GM19452 (cell line): ENCODE measurements around the gene LRRK1.

Source experiments
- ATAC-seq: cut with Tn5 transposase; IDR thresholded peaks from one replicate; pipeline ENCODE4 v1.9.1; 2021; ENCODE audit not compliant: unreplicated experiment

The LRRK1 gene

DNA sequence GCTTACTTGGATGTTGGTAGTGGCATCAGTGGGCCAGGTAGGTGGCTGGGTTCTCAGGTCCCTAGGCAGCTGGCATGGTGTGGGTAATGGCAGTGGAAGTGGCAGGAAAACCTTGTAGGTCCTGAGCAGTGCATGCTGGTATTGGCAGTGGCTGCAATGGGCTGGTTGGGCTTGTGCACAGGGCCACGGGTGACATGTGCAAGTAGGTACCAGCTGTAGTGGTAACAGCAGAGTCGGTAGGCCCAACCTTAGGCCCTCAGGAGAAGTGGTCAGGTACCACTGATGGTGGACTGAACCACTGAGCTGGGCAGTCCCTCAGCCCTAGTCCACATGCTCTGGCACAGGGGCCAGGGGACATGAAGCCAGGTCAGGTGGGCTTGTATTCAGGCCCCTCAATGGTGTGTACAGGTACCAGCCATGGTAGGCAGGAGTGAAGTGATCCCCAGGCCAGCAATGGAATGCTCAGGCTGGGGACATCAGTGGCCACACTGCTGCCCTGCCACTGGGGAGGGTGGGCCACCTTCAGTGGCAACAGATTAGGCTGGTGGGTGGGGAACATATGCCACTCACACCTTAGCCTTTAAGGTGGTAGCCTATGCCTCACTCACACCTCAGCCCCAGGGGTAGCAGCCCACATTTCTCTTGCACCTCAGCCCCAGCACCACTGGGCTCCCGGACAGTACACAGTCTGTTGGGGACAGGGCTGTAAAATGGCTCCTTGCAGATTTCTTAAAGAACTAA is 118.1 kb downstream of the LRRK1 start:
- ATAC-seq, result no peak

DNA sequence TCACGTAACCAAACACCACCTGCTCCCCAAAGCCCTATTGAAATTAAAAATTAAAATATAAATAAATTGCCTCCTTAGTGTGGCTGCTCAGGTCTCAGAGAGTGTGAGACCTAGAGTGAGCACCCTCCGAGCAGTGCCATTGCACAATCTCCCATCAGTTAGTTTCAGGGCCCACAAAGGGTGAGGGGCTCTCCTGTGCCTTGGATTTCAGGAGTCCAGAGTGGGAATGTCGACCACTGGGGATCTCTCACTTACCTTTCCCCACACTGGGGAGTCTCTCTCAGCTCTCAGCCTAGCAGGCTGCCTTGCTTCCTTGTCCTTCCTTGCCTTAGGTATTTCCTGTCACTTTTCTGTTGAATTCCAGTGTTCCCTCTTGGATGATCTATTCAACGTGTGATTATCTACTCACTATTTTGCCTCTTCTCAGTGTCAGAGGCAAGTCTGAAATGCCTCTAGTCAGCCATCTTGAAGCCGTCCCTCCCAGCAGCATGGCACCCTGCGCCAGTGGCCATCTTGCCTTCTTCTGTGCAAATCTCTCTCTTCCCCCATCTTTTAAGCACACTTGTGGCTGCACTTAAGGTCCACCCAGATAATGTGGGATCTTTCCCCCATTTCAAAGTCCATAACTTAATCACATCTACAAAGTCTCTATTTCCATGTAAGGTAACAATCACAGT is 119.3 kb downstream of the LRRK1 start:
- ATAC-seq, result no peak

DNA sequence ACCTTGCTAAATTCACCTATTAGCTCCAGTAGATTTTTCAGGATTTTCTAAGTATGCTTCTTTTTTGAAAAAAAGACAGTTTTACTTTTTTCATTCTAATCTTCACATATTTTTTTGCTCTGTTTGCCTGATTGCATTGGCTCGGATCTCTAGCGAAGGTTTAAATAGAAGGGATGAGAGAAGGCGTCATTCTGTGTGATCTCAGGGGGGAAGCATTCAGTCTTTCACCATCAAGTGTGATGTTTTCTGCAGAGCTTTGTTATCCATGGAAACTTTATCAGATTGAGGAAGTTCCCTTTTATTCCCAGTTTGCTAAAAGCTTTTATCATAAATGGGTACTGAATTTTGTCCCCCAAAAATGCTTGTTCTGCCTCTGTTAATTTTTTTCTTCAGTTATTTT is 120.3 kb downstream of the LRRK1 start:
- ATAC-seq, result no peak

DNA sequence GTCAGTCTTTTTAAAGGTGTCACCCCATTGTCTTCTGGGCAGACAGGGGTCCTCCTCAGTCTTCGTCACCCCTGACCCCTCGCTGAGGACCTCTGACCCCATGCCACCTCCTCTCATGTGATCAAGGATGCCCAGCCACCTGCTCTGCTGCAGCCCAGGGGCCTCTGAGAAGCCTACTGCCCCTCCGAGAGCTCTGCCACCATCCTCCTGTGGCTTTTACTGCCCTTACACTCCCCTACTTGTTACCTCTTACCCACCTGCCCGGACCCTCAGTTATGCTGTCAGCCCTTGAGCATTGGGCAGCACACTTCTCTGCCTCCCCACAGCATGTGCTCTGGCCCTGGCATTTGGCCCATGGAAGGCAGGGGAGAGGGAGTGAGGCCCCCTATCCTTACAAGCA is 123.2 kb downstream of the LRRK1 start:
- ATAC-seq, result no peak

DNA sequence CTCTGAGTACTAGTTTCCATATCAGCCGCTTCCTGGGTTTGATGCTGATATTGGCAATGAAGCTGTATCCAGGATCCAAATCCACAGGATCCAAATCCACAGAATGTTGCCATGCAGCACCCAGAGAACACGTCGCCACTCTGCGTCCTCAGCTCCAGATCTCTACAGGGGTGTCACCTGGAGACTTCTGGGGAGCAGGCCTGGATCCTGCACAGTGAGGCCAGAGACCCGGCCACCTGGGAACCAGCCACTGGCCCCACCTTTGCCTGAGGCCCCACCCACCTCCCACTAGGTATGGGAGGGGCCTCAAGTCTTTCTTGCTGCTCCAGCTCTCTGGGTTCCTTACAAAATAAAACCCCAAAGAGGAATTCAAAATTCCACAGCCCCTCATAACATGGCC is 123.9 kb downstream of the LRRK1 start:
- no peak for ATAC-seq

DNA sequence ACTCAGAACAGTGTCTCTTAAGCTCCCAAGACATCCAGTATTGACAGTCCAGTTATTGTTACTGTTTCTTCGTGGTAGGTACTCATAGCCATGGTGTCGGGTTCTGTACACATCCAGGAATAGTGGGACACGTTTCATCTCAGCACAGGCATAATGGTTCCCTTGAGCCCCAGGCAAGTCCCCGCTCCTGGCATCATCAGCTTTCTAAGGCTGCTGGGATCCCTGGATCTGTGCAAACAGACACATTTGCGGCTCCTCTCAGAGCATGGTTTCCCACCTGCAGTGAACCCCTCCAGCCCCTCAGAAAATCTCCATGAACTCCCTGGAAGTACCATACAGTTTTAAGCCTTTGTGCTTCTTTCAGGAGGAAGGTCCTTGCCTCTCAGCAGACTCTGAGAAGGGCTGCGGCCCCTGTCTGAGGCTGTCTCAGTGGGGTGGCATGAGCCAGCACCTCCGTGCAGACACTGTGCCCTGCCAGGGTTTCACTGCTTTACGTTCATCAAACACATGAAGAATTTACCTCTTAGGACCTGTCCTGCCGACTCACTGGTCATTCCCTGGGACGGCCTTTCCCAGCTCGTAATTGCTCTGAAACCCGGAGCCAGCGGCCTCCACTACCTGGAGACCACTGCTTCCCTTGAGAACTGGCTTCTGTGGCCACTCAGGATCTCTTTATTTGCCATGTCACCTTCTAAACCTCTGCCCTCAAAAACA is 124.9 kb downstream of the LRRK1 start:
- ATAC-seq, result no peak

DNA sequence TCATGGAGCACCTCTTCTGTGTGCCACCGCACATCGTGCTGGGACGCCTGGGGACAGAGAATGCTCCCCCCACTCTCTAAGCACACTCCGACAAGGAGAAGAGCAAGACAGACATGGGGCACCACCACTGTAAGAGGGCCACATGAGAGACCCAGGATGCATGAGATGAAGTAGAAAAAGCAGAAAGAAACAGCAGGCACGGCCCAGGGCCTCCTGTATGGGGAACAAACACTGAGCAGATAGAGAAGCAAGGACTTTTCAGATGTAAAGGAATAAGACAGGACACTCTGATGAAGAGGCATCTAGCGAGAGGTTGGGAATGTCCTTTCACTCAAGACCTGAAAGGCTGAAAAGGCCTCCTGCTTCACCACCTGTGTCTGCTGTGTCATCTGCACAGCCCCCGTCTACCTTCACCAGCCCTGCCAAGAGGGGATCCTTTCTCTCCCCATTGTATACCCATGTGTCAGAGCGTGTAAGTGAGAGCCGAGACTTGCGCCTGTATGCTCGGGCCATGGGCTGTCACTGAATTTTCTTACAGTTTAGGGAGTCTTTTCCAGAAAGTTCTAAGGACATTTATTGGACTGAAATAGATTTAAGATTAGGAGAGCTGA is 125.6 kb downstream of the LRRK1 start:
- ATAC-seq, result no peak

DNA sequence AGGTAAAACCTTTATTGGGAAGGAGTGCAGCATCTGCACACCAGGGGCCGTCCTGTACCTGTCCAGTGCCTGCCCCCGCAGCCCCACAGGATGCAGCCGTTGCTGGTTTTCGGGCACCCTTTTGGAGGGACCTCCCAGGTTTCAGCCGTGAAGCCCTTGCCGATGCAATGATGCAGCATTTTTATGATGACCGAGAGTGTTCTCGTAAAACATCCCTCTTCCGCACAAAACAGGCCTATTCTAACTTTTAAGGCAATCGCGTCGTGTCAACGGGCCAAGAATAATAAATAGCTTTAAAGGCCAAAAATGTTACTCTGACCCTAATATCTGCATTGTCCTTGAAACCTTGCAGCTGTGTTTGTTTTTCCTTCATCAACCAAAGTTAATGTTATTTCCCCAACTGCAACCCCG is 126.1 kb downstream of the LRRK1 start:
- no peak for ATAC-seq

DNA sequence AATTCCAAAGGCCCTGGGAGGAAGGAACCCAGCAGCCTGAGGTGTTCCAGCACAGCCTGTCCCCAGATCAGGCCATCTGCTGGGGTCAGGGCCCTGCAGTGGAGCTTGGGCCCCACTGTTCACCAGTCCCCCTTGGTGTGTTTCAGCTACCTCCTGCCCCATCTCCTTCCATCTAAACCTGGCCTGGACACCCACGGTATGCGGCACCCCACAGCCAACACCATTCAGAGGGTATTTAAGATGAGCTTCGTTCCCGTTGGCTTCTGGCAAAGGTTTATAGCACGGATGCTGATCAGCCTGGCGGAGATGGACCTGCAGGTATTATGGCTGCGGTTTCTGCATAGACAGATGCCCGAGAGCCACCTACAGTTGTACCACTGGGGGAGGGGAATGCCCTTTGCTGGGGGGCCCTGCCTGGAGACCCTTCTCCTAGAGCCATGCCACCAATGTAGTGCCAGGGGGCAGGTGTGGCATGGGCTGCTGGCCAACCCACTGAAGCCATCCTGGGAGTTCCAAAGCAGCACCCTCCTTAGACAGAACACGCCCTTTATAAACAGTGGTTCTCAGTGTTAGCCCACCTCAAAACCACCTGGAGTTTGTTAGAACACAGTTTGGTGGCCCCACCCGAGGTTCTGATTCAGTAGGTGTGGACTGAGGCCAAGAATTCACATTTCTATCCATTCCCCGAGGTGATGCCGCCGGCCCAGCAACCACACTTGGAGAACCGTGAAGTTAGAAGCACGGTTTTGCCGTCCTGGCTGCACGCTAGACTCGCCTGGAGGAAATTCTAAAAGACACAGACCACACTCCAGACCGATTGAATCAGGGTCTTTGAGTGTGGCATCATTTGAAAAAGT is 126.9 kb downstream of the LRRK1 start:
- no peak for ATAC-seq

DNA sequence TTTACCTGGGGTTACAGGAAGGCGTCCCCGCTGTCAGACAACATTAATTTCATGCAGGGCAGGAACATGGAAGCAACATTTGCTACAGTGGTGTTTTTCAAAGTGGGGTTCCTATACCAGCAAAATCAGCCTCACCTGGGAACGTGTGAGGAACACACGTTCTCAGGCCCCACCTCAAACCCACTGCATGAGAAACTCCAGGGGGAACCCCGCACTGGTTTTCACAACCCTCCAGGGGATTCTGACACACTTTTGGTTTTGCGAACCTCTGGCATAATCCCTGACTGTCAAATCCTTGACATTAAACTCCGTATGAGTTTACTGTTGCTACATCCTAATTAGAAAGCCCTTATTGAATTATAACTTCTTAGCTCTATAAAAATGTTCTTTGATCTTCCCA is 127.7 kb downstream of the LRRK1 start:
- no peak for ATAC-seq

DNA sequence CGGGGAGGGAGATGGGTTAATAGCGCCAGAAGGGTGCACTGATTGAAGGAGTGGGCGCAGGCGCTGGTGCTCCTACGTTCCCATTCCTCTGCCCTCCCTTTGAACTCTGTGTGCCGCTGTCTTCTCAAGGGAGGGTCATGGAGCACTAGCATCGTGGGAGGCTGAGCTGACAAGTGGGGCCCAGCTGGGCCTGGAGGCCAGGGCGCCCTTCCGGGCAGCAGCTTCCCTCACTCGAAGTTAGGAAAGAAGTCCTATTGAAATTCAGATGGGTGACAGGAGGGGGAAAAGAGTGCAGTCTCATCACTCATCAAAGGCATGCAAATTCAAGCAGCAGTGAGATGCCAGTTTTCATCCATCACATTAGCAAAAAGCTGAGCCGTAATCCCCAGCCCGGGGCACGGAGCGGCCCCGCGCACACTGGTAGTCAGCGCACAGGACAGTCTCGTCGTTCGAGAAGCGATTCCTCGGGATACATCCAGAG is 128.2 kb downstream of the LRRK1 start:
- no peak for ATAC-seq

DNA sequence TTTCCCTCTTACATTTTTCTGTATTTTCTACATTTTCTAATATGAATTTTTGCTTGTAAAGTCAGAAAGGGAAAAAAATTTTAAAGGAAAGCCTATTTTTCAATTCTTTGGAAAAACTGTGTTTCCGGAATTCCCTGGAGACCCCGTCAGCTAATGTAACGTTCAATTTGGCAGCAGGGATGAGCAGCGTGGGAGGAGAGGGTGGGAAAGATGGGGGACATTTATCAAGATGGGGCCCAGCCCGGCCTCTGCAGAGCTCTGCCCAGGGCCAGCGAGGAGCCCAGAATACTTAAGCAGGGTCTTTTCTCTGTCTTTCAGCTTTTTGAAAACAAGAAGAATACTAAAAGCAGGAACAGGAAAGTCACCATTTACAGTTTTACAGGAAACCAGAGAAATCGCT is 129.0 kb downstream of the LRRK1 start:
- no peak for ATAC-seq

DNA sequence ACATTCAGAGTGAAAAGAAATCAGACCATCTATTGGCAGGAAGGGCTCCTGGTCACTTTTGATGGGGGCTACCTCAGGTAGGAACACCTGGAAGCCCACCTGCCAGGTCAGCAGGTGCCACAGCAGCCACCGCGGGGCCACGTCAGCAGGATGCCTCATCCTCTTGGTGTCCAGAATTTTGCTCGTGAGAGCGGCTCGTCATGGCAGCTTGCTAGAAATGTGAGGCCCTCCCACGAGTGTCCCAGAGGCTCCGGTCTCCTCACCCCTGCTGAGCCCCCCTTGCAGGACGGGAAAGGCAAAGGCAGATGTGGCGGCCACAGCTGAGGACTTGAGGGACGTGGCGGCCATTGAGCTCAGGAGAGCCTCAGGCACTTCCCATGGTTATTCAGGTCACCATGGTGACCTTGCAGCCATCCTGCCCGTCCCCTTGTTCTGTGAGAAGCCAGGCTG is 129.4 kb downstream of the LRRK1 start:
- ATAC-seq, result no peak

DNA sequence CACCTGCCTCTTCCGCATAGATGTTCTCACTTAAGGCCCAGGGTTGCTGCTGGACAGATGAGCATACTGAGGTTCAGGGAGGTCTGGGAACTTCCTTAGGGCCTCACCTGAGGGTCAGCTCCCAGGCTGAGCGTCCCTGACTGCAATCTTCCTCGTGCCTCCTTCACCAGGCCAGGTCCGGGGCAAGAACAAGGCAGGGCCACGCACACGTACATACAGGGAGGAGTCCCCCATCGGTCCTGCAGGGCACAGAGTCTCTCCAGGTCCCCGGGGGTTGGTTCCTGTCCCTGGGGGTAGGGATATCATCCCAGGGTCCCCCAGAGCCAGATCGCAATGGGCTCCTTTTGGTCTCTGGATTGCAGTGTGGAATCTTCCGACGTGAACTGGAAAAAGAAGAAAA is 130.1 kb downstream of the LRRK1 start:
- no peak for ATAC-seq

DNA sequence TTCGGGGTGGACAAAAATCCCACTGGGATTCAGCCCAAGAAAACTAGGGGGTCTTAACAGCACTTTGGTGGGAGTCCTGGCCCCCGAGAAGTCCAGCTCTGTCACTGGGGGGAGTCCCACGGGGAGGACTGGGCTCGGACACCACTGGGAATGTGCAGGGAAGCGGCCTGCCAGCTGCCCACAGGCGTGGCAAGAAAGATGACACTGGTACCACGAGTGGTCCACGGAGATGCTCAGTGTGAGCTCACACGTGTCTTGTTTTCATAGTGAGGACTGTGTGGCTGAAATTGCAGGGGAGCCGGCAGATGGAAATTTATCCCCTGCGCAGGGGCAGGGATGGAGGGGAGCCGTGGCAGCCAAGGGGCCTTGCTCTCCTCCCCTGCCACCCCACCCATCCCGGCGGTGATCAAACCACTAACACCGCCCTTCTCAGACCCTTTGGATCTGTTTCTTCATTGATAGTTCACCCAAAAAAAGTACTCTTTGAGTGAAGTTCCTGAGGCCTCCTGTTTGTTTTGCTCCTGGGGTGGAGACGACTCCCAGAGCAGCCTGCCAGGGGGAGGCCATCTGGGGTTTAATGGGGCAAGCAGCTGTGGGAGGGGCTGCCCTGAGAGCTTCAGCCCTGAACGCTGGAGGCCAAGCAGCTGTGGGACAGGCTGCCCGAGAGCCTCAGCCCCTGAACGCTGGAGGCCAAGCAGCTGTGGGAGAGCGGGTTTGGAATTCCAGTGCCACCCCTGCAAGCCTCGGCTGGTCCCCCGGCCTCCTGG is 130.9 kb downstream of the LRRK1 start:
- no peak for ATAC-seq

DNA sequence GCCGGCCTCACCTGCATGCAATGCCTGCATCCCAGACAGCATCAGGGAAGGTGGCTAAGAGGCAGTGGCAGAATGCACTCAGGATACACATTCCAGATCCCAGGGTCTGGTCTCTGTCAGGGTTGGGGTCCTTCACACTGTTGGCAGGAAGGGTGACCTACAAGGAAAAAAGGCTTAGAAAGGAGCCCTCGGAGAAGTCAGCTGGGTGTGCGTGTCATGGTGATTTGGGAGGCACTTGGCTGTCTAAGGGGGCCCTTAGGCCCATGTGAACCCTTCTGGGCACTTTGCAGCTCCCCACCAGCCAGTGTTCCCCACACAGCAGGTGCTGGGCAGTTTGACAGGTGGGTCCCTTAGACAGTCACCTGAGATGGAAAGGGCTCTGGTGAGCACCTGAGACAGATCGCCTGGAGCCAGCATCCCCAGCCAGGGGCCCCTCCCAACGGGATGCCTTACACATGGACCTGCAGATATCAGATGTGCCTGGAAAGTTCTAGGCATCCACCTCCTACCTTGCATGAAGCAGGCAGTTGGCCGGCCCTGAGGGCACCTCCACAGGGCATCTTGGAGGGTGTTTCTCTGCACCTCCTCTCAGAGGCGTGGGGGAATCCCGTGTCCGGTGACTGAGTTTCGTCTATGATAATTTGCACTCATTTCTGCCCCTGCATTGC is 131.6 kb downstream of the LRRK1 start:
- no peak for ATAC-seq

DNA sequence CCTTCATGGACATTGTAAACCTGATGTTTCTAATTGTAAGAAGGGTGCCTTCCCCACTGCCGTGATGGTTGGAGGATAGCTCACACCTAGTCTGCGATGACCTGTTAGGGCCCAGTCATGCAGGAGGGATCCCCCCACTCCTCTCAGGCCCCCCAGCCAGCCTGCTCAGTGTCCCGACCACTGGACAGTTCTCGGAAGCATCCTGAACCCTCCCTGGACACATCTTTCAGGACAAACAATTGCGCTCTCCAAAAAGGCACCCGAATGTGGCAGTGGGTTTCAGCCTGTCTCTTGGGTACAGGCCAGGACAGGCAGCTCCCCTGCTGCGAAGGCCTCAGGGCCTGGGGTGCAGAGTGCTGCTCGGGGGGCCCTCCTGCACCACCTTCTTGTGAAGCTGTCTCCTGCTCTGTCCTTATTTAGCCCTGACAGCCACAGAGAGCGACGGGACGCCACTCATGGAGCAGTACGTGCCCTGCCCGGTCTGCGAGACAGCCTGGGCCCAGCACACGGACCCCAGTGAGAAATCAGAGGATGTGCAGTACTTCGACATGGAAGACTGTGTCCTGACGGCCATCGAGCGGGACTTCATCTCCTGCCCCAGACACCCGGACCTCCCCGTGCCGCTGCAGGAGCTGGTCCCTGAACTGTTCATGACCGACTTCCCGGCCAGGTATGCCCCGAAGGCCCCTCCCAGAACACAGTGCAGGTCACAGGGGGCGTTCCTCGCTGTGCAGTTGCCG is 132.3 kb downstream of the LRRK1 start:
- ATAC-seq, result no peak

DNA sequence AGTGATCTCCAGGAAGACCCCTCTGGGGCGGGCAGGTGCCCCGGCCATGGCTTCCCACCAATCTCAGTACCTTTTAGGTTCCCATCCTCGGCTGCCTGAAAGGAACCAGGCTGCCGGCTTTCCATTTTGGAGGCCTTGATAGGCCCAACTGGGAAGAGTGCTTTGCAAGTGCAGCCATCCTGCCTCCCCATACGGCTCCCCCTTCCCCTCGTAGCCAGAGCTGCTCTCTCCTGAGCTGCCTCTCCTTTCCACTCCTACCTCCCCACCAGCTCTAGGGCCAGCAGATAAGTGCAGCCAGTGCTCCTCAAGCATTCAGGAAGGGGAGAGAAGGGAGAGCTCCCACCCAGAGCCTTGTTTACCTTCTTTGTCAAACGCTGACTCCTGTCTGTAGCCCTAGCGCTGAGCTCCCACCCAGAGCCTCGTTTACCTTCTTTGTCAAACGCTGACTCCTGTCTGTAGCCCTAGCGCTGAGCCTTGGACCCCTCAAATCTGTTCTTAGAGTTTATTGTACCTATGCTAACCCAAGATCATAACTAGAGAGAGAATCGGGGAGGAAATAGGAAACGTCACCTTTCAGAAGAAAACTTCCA is 133.0 kb downstream of the LRRK1 start:
- ATAC-seq, result no peak
